ENCODE data around the gene PGLYRP3. TPM values are rescaled to one million over a fixed set of nuclear protein-coding genes. Genes with fewer than 3 reads are reported as not detected.

PGLYRP3 gene
- total and polyA plus RNA-seq, 2 of the 8 experiments (the other 6 are each of a cell fraction or from before 2014, with no cell fraction given) = not detected

- Histone ChIP-seq H2AK5ac (ENCODE audit: low read depth, low read length) (no peak overlapping the region), H3K27me3 (replicated peaks in 1 of 4; ENCODE audit: control insufficient read depth in 3 of 4, extremely low read depth in 1 of 4, insufficient read depth in 3 of 4, low read length in 3 of 4) (no peaks in the 10 kb centered on the region; a peak in 1 of 7 replicates), H3K9me3 (ENCODE audit: insufficient read depth in 2 of 2, low read depth in 1 of 2, low read length in 1 of 2) (no peaks in the 10 kb centered on the region; a peak in 1 of 4 replicates), H4K91ac (replicated peaks; ENCODE audit: insufficient read length, low read length) (no peak overlapping the region), H3K56ac (replicated peaks; ENCODE audit: insufficient read length, low read depth, low read length) (no peak overlapping the region), H3K4me3 (ENCODE audit: extremely low read depth in 1 of 4, insufficient read depth in 2 of 4, low read depth in 3 of 4, low read length in 4 of 4) (no peak overlapping the region), H3K23me2 (ENCODE audit: low read depth, low read length) (no peaks in the 10 kb centered on the region), H2BK12ac (ENCODE audit: low read depth, low read length) (no peak overlapping the region), H3K79me1 (ENCODE audit: low read depth, low read length) (no peaks in the 10 kb centered on the region), H4K5ac (ENCODE audit: insufficient read length, low read depth, low read length) (no peak overlapping the region), H4K8ac (ENCODE audit: extremely low read depth, insufficient read depth, low read length) (no peak overlapping the region), H3K4me2 (ENCODE audit: insufficient read depth in 1 of 2, low read depth in 2 of 2, low read length in 2 of 2) (no peak overlapping the region), H2BK15ac (ENCODE audit: low read length) (no peak overlapping the region), H3K4me1 (replicated peaks in 1 of 4; ENCODE audit: control insufficient read depth in 3 of 4, insufficient read depth in 4 of 4, low read length in 3 of 4) (no peaks in the 10 kb centered on the region), H2BK20ac (ENCODE audit: low read length) (no peak overlapping the region), H3K18ac (ENCODE audit: extremely low read depth, low read length) (no peak overlapping the region), H2BK120ac (replicated peaks; ENCODE audit: low read depth, low read length) (no peak overlapping the region), H3K9ac (replicated peaks in 1 of 4; ENCODE audit: extremely low read depth in 1 of 4, low read depth in 3 of 4, low read length in 3 of 4) (no peak overlapping the region), H3K79me2 (ENCODE audit: control insufficient read depth in 1 of 2, insufficient read depth in 2 of 2, low read length in 2 of 2) (no peaks in the 10 kb centered on the region), H3K4ac (replicated peaks; ENCODE audit: insufficient read length, low read depth, low read length) (no peak overlapping the region), H3K14ac (ENCODE audit: insufficient read length) (no peak overlapping the region), H2AFZ (ENCODE audit: low read length) (no peak overlapping the region; the same call in 1 of the 2 replicates), H4K20me1 (replicated peaks in 1 of 2; ENCODE audit: control insufficient read depth in 1 of 2, insufficient read depth in 2 of 2, low read length in 2 of 2) (no peaks in the 10 kb centered on the region), H3K23ac (ENCODE audit: insufficient read length) (no peak overlapping the region), H3K27ac (ENCODE audit: low read depth, low read length) (no peak overlapping the region), H3K36me3 (ENCODE audit: control insufficient read depth in 2 of 4, insufficient read depth in 4 of 4, low read length in 3 of 4) (no peaks in the 10 kb centered on the region), H2BK5ac (ENCODE audit: low read depth, low read length) (no peak overlapping the region)
- FAIRE-seq (peak; percentile 95), DNase-seq (ENCODE audit: low read depth in 1 of 2, low spot score in 2 of 2) (peak in 1 of 2 experiments; percentile 83)
- 16% methylated on average over 2 of the region's 2 CpGs; no CpG with 5 or more reads in 1 of the 2 experiments for WGBS, 2 experiments (ENCODE audit: extremely low coverage in 1 of 2, insufficient coverage in 1 of 2, insufficient read length in 1 of 2, insufficient replicate concordance in 2 of 2, low coverage in 1 of 2, low lambda C conversion rate in 2 of 2, missing lambda C conversion rate in 1 of 2)
- ChIA-PET CTCF (ENCODE audit: partially characterized antibody) (interaction anchor here (0.8 to 2.6 kb wide), 5 partner anchors 10 to 407 kb away, joined by 3 to 10 read pairs (median 4); no protein-coding TSS in a partner anchor), POLR2A (ENCODE audit: partially characterized antibody) (no interaction called here)
- peak; percentile 82 to 84 for TF ChIP-seq RAD21 (IDR thresholded peaks at IDR 0.05 in 1 of 2, conservative IDR thresholded peaks at IDR 0.05 in 1 of 2; ENCODE audit: low read depth in 2 of 2, low read length in 2 of 2)
- peak; percentile 40; the same call in 1 of the 2 replicates for TF ChIP-seq E2F6 (IDR thresholded peaks at IDR 0.05)
- TF ChIP-seq MAX (IDR thresholded peaks at IDR 0.05) = peak; percentile 94
- TF ChIP-seq TEAD4 (IDR thresholded peaks at IDR 0.05; ENCODE audit: low read depth, low read length) = peak; percentile 73
- TF ChIP-seq SIN3A (conservative IDR thresholded peaks at IDR 0.05 in 1 of 2, IDR thresholded peaks at IDR 0.05 in 1 of 2; ENCODE audit: low read depth in 1 of 2, low read length in 2 of 2) = 0 out of 4 replicates have a peak, but pooled peaks of 1 of the 2 experiments have one; percentile 39
- no peak for TF ChIP-seq CREB1 (IDR thresholded peaks at IDR 0.05)
- TF ChIP-seq KDM1A (IDR thresholded peaks at IDR 0.05; ENCODE audit: borderline replicate concordance, low read length) = peak; percentile 66; the same call in 1 of the 2 replicates
- TF ChIP-seq RXRA (IDR thresholded peaks at IDR 0.05; ENCODE audit: insufficient read depth, low read depth, low read length) = no peak
- TF ChIP-seq SP4 (IDR thresholded peaks at IDR 0.05; ENCODE audit: low read length) = no peak
- TF ChIP-seq USF2 (IDR thresholded peaks at IDR 0.05; ENCODE audit: low read length) = peak; percentile 57; the same call in 1 of the 2 replicates
- TF ChIP-seq CEBPB (IDR thresholded peaks at IDR 0.05; ENCODE audit: low read depth, low read length) = peak; percentile 58
These were observed 34.9 kb downstream of the PGLYRP3 start for GRCh38 chr1:153277852-153278251.

Measured in H1 (cell line).